Astrocyte (in vitro differentiated cells and primary cell): ENCODE results near the gene COX7A2.

Experiments
- CTCF ChIP-seq: IDR thresholded peaks from 2 replicates; pipeline ENCODE4 v1.5.1; 2011; ENCODE audit warnings: low read depth, mild to moderate bottlenecking, inconsistent platforms, low read length, moderate library complexity; ENCODE audit not compliant: insufficient read depth
- EZH2 ChIP-seq: IDR thresholded peaks from 2 replicates; pipeline ENCODE4 v1.6.1; 2012; ENCODE audit warnings: mild to moderate bottlenecking, low read length, inconsistent platforms; ENCODE audit not compliant: insufficient read depth

GRCh38 chr6:75224303-75224926 lies 19.2 kb downstream of the COX7A2 start:
- no peak for TF ChIP-seq CTCF
- no peak for TF ChIP-seq EZH2
